Ovary (tissue), 3 donors: ENCODE data around the gene PLA2G4F.

Experiments used
- EP300 ChIP-seq: sonication (generic); formaldehyde crosslinking; IDR thresholded peaks from one replicate; pipeline ENCODE4 v1.6.1; 2017; ENCODE audit warnings: antibody characterized with exemption
- TF ChIP-seq, protein P1 (sequence below), 3 donors: fragments of 450-650 bp in 2 of 3; fragments of 200-600 bp in 1 of 3; IDR thresholded peaks; one replicate each; pipeline versions ENCODE4 v1.5.1 to v1.8.0; 2016 to 2022; ENCODE audit warnings: antibody characterized with exemption in 3 of 3, mild to moderate bottlenecking in 1 of 3
- donor health status: DM: no; HTN: no; CAD: no.

DNA sequence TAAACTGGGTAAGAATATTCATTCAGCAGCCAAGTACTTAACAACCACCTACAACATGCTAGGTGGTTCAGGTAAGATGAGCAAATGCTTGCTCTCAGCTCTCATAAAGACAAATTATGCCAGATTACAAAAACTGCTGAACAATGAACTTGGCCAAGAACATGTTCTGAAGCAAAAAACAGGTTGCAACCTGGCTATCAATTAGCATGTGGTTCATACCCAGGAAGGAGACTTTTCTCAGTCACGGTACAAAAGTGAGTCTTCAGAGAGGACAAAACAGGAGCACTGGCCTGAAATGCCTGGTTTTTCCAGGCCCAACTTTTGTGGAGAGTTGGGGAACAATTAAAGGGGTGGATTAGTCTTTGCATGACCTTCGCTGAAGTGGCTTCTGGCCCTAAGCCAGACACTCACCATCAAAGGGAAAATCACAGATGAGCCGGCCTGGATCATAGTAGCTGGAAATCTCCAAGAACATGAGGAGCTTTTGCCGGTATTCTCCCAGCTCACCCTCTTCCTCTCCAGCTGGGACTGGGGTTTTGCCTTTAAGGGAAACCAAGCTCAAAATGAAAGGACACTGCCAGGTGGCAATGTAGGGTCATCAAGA lies 7.6 kb upstream of the PLA2G4F start:
- TF ChIP-seq, protein P1, sequence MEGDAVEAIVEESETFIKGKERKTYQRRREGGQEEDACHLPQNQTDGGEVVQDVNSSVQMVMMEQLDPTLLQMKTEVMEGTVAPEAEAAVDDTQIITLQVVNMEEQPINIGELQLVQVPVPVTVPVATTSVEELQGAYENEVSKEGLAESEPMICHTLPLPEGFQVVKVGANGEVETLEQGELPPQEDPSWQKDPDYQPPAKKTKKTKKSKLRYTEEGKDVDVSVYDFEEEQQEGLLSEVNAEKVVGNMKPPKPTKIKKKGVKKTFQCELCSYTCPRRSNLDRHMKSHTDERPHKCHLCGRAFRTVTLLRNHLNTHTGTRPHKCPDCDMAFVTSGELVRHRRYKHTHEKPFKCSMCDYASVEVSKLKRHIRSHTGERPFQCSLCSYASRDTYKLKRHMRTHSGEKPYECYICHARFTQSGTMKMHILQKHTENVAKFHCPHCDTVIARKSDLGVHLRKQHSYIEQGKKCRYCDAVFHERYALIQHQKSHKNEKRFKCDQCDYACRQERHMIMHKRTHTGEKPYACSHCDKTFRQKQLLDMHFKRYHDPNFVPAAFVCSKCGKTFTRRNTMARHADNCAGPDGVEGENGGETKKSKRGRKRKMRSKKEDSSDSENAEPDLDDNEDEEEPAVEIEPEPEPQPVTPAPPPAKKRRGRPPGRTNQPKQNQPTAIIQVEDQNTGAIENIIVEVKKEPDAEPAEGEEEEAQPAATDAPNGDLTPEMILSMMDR (IDR thresholded peaks at IDR 0.05), result no peak
- TF ChIP-seq EP300, result no peak
